Astrocyte of the cerebellum (primary cell): Measurements from ENCODE around the gene MCM3AP.
"Not testable (repeated sequence)": the region's sequence is repeated elsewhere in the genome, so short reads cannot be mapped to it uniquely, and the experiment has no call there.

Experiments used
- DNase-seq: peaks from one replicate; pipeline ENCODE4 v3.0.0-alpha.2; 2011; ENCODE audit warnings: low read depth
- H3K4me3 ChIP-seq: 2 replicates; pipeline ENCODE4 v1.5.1; 2011; ENCODE audit warnings: mild to moderate bottlenecking, low read depth, low read length, moderate library complexity
- in situ Hi-C: cut with HindIII; loops from 2 replicates; pipeline ENCODE4 v1.10.0; 2017; ENCODE audit warnings: low sequenced_read_pairs
- TF ChIP-seq, protein P1 (sequence below): IDR thresholded peaks from 2 replicates; pipeline ENCODE4 v1.5.1; 2012; ENCODE audit warnings: low read length, low read depth, moderate library complexity, mild to moderate bottlenecking; ENCODE audit errors: missing control alignments

Gene MCM3AP

DNA sequence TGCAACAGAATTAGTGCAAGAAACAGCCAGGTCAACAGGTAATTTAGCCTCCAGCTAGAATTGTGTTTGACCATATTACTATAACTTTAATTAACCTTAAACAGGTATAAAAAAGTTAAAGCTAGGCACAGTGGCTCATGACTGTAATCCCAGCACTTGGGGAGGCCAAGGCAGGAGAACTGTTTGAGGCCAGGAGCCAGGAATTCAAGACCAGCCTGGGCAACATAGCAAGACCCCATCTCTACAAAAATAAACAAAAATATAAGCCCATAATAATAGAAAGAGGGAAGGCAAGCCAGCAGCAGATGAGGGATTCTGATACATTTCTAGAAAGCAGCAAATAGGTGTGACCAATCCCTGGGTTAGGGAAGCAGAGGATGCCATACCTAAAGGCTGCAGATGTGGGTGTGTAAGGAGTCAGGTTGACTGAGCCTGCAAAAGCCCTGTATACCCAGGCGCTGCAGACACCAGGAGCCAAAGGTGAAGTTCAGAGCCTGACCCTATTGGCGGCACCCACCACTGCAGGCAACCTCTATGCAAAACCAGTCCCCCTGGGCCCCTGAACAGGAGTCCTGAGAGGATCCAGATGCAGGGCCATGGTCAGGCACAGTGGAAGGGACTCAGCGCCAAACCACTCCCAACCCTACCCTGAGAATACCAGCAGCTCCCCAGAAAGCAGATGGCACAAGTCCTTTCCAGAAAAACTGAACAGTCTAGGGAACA is 37.6 kb downstream of the MCM3AP start:
- TF ChIP-seq, protein P1, sequence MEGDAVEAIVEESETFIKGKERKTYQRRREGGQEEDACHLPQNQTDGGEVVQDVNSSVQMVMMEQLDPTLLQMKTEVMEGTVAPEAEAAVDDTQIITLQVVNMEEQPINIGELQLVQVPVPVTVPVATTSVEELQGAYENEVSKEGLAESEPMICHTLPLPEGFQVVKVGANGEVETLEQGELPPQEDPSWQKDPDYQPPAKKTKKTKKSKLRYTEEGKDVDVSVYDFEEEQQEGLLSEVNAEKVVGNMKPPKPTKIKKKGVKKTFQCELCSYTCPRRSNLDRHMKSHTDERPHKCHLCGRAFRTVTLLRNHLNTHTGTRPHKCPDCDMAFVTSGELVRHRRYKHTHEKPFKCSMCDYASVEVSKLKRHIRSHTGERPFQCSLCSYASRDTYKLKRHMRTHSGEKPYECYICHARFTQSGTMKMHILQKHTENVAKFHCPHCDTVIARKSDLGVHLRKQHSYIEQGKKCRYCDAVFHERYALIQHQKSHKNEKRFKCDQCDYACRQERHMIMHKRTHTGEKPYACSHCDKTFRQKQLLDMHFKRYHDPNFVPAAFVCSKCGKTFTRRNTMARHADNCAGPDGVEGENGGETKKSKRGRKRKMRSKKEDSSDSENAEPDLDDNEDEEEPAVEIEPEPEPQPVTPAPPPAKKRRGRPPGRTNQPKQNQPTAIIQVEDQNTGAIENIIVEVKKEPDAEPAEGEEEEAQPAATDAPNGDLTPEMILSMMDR: no peak
- no peak for DNase-seq
- H3K4me3 ChIP-seq: no peak overlapping the region
- in situ Hi-C loops: no loop called here

DNA sequence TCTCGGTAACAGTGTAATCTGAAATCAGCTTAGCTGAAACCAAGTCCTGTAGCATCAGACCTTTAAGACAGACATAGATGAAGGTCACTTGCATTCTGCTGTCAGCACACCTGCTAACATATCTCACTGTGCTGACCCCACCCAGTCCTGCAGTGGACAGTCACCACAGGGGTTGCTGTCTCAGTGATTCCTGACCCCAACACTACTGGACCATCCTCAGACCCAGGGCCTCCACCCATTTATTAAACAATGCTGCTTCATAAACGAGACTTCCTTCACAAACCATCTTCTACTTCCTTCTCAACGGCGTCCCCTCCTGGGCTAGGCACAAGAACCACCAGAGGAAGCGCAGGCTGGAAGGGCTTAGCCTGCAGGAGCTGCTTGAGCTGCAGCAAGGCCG is 39.1 kb downstream of the MCM3AP start:
- no peak for DNase-seq
- in situ Hi-C loops: no loop called here
- TF ChIP-seq, protein P1: no peak
- H3K4me3 ChIP-seq: no peak overlapping the region

DNA sequence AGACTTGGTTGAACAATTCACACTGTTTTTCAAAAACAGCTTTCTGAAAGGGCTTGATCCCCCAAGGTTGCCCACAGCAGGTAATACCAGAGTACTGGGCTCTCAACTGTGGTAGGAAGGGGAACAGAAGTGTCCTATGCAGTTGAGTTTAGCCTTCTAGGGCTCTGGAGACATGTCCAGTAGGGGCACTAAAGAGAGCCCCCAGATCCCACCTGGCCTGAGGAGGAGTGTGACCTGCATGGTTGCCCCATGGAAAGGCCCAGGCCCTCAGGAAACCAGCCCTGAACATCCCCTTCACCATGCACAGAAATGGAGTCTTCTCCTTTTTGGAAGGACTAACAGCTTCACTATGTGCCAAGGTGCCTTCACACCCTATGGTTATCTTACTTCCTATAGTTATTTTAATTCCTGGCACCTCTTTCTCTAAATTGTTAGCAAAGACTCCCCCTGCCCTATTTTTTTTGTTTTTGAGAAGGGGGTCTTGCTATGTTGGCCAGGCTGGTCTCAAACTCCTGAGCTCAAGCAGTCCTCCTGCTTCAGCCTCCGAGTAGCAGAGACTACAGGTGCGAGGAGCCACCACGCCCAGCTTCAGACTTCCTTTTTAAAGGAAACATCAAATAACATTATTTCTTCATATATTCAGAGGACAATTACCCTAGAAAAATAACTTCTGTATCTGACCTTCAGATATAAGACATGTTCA is 40.0 kb downstream of the MCM3AP start:
- no peak for DNase-seq
- TF ChIP-seq, protein P1: no peak
- H3K4me3 ChIP-seq: no peak overlapping the region
- in situ Hi-C loops: no loop called here

DNA sequence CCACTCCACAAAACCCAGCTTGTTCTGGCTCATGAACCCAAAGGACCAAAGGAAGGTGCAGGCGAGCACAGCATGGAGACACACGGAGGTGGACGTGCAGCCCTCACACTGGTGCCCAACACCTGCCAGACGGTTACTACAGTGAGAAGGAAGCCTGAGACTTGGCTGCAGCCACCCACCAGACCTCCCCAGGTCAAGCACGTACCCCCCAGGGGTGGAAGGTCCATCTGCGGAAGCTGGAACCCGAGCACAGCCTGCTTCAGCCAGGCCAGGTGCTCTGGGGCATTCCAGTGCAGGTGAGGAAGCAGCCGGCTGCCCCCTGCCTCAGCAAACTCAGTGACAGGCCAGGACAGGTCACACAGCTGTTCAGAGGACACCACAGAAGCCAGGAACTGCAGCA is 40.8 kb downstream of the MCM3AP start:
- no peak for DNase-seq
- TF ChIP-seq, protein P1: no peak
- in situ Hi-C loops: no loop called here
- no peak overlapping the region for H3K4me3 ChIP-seq

DNA sequence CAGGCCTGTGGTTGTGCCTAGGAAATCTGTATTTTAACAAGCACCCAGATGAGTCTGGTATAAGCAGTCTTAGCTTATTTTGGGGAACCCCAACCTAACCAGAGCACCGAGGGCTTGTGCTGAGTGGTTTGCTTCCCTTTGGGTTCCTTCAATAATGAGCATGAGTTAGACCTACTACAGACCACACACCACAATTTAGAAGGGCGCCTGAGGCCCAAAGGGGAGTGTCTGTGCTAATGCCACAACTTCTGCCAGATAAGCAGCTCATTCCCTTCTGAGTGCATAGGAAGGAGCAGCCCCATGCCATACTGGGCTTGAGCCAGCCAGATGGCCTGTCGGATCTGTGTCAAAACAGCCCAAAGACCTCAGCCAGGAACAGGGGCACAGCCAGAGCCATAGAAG is 41.5 kb downstream of the MCM3AP start:
- no peak for DNase-seq
- TF ChIP-seq, protein P1: no peak
- in situ Hi-C loops: no loop called here
- no peak overlapping the region for H3K4me3 ChIP-seq

DNA sequence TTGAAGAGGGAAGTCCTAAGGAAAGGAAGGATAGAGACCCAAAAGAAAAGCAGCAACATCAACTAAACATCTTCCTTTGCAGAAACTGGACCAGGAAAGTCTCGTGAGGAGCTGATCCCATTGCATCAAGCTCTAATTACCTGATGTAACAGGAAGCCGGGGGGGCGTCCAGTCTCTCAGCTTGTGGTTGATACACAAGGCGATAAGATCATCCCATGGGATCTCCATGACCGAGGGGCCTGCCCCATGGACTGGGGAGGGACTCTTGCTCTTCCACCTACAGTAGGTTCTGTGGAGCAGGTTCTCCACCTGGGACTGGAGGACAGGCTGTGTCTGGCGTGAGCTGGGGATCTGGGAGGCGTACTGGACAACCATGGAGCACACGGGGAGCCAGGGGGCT is 42.1 kb downstream of the MCM3AP start:
- DNase-seq: no peak
- TF ChIP-seq, protein P1: no peak
- H3K4me3 ChIP-seq: no peak overlapping the region
- in situ Hi-C loops: no loop called here

DNA sequence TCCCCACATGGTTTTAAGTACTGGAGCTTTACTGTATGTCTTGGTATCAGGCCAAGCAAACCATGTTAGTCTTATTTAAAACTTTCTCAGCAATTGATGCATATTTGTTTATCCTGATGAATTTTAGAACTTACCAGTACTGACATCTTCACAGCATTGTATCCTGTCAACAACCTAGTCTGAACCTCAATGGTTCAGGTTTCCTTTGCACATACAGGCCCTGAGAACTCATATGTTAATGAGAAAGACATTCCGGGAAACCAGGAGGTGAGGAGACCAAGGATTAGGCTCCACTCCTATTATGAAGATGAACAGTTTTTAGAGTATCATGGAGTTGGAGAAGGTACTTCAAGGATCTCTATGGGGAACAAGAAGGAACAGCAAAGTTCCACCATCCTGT is 43.8 kb downstream of the MCM3AP start:
- DNase-seq, H3K4me3 ChIP-seq, in situ Hi-C loops: not testable (repeated sequence)
